Measurements from ENCODE around the gene FAM241A. TPM values are rescaled to one million over a fixed set of nuclear protein-coding genes. Genes with fewer than 3 reads are reported as not detected.
A peak's percentile ranks its signal among the peaks of the same experiment; 100 is the strongest.
"Not testable (repeated sequence)": the region's sequence is repeated elsewhere in the genome, so short reads cannot be mapped to it uniquely, and the experiment has no call there.

FAM241A gene
- 1 to 10 TPM; 4.2 to 5.0 TPM for total RNA-seq

DNA sequence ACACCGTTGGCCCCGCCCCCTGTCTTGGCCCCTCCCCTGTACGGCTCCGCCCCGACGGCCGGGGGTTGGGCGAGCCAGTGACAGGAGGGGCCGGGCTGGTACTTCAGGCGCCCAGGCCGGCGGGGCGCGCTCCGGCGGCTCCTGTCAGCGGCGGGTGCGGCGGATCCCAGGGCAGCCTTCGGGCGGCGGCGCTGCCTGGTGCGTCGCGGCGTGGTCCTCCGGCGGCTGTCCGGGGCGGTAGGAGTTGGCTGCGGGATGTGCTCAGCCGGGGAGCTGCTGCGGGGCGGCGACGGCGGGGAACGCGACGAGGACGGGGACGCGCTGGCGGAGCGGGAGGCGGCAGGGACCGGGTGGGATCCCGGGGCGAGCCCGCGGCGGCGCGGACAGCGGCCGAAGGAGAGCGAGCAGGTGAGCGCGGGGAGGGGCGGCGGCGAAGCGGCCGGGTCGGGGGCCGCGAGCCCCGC lies at the start of gene FAM241A:
Gene FAM241A, plus strand, starts transcription at position 129 of the 464 bp plus-strand sequence. Its CDS starts 127 bp downstream, at position 256.
- Mint-ChIP-seq H3K27ac (peak within 1 kb of the TSS; percentile 74), H3K9me3 (no peaks in the 10 kb centered on the region), H3K4me3 (peak within 1 kb of the TSS; percentile 85 to 92), H3K36me3 (ENCODE audit: insufficient read depth in 2 of 2) (peaks cover 1 to 3% of the 10 kb centered on the region in 2 donors), H3K4me1 (ENCODE audit: low read depth) (peaks cover 53% of the 10 kb centered on the region), H3K27me3 (ENCODE audit: low read depth) (no peaks in the 10 kb centered on the region)
- peak; percentile 94 to 96 for ATAC-seq (replicated peaks in 1 of 2)
- peak; percentile 88 to 92 for DNase-seq

- Mint-ChIP-seq H3K9me3 (no peaks in the 10 kb centered on the region), H3K27me3 (ENCODE audit: low read depth) (peaks cover 11% of the 10 kb centered on the region), H3K4me1 (ENCODE audit: low read depth) (peaks cover 2% of the 10 kb centered on the region), H3K27ac (peak overlapping the region; percentile 9), H3K36me3 (ENCODE audit: insufficient read depth in 2 of 2) (no peaks in the 10 kb centered on the region), H3K4me3 (no peak overlapping the region)
- DNase-seq (no peak), ATAC-seq (replicated peaks in 1 of 2) (no peak)
Measured at GRCh38 chr4:112098841-112099530, 46.3 kb upstream of the FAM241A start.

GRCh38 chr4:112099701-112100297 lies 45.5 kb upstream of the FAM241A start:
- Mint-ChIP-seq H3K4me1 (ENCODE audit: low read depth) (peaks cover 8% of the 10 kb centered on the region), H3K27ac (no peak overlapping the region), H3K4me3 (no peak overlapping the region), H3K36me3 (ENCODE audit: insufficient read depth in 2 of 2) (no peaks in the 10 kb centered on the region), H3K27me3 (ENCODE audit: low read depth) (peaks cover 7% of the 10 kb centered on the region), H3K9me3 (no peaks in the 10 kb centered on the region)
- DNase-seq (no peak), ATAC-seq (replicated peaks in 1 of 2) (peak; percentile 58 to 76)

DNA sequence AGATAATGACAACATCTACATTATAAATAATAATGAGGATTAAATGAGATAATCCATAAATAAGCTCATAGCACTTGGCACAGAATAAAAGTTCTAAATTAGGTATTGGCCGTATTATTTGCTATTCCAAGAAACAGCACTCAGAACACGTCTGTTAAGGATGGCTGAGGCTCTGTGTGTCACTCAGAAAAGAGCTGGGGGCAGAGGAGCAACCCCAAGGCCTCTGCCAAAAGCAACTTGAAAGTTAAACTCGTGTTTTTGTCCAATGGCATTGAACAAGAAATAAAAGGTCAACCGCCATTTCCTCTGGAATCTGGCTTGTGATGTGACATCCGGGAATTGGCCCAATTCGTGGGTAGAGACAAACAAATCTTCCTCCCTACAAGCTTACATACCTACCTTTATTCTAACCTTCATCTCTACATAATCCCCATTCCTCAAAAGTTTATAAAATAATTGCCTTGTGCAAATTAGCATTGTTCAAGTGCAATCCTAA lies 42.3 kb upstream of the FAM241A start:
- ATAC-seq (replicated peaks in 1 of 2) (no peak), DNase-seq (no peak)
- Mint-ChIP-seq H3K27me3 (ENCODE audit: low read depth) (no peaks in the 10 kb centered on the region), H3K4me3 (no peak overlapping the region), H3K4me1 (ENCODE audit: low read depth) (peaks cover 8% of the 10 kb centered on the region), H3K36me3 (ENCODE audit: insufficient read depth in 2 of 2) (no peaks in the 10 kb centered on the region), H3K27ac (no peak overlapping the region), H3K9me3 (no peaks in the 10 kb centered on the region)

DNA sequence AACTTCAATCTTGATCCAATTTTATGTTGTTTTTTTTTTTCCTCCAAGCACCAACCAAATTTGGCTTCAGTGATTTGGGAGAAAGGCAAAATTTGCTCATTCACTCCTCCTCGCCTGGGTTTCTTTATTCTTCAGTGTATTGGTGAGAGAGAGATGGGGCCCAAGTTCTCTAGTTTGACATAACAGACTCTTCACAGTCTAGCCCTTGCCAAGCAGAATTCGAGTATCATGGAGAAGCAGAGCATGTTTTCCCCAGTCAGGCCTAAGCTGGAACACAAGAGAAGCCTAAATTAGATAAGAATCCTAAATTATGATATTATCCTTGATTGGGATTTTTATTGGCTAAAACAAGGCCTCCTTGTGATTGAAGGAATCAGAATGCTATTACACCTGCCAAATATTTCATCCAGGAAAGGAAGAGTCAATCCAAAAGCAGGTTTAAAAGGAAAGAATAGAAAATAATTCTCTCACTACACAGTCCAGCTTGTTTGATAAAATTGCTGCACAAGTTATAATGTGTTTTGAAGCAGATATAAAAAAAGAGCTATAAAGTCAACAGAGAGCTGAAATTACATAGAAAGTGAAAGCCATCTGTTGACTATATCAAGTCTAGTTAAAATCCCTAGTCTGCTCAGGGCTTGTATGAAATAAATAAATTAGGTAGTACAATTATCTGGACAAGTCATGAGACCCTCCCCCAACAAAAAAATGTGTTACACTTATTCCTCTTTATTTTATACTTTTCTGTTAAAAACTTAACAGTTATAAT lies 39.9 kb upstream of the FAM241A start:
- H3K27me3 Mint-ChIP-seq (ENCODE audit: low read depth): no peaks in the 10 kb centered on the region
- H3K4me3 Mint-ChIP-seq: no peak overlapping the region
- H3K27ac Mint-ChIP-seq: no peak overlapping the region
- DNase-seq (no peak), ATAC-seq (replicated peaks in 1 of 2) (no peak)
- H3K4me1 Mint-ChIP-seq (ENCODE audit: low read depth): peaks cover 15% of the 10 kb centered on the region
- no peaks in the 10 kb centered on the region for H3K9me3 Mint-ChIP-seq
- H3K36me3 Mint-ChIP-seq (ENCODE audit: insufficient read depth in 2 of 2): no peaks in the 10 kb centered on the region

DNA sequence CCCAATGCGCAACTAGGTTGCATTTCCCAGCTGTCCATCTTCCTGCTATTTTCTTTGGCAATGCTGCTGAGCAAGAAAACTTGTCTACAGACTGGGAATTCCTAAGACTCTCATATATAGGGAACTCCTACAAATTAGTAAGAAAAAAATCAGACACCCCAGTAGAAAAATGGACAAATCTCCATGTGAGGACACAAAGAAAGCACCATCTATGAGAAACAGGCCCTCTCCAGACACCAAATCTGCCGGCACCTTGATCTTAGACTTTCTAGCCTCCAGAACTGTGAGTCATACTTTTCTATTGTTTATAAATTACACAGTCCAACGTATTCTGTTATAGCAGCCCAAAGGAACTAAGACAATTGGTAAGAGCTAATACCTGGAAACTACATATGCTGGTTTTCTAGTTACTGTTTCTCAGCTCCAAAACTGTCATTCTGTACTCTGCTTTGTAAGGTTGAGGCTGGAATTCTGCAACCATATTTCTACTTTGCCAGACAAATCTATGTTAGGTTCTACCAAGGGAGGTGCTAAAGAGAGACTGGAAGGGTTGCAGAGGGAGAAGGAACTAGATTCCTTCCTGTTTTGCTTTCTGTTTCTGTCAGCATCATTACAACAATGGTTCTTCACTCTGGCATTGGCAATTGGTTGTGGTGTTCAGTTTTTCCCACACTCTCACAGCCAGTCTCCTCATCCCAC lies 35.7 kb upstream of the FAM241A start:
- no peak overlapping the region for H3K27ac Mint-ChIP-seq
- ATAC-seq (replicated peaks in 1 of 2) (no peak), DNase-seq (no peak)
- peaks cover 8% of the 10 kb centered on the region for H3K4me1 Mint-ChIP-seq (ENCODE audit: low read depth)
- H3K36me3 Mint-ChIP-seq (ENCODE audit: insufficient read depth in 2 of 2): no peaks in the 10 kb centered on the region
- no peaks in the 10 kb centered on the region for H3K27me3 Mint-ChIP-seq (ENCODE audit: low read depth)
- H3K9me3 Mint-ChIP-seq: no peaks in the 10 kb centered on the region
- H3K4me3 Mint-ChIP-seq: no peak overlapping the region

GRCh38 chr4:112110059-112110425 lies 35.2 kb upstream of the FAM241A start:
- ATAC-seq (replicated peaks in 1 of 2) (no peak), DNase-seq (no peak)
- Mint-ChIP-seq H3K4me3 (no peak overlapping the region), H3K36me3 (ENCODE audit: insufficient read depth in 2 of 2) (no peaks in the 10 kb centered on the region), H3K27ac (no peak overlapping the region), H3K9me3 (no peaks in the 10 kb centered on the region), H3K27me3 (ENCODE audit: low read depth) (no peaks in the 10 kb centered on the region), H3K4me1 (ENCODE audit: low read depth) (peaks cover 7% of the 10 kb centered on the region)

GRCh38 chr4:112111306-112111705 lies 33.9 kb upstream of the FAM241A start:
- Mint-ChIP-seq H3K9me3 (no peaks in the 10 kb centered on the region), H3K4me3 (no peak overlapping the region), H3K27me3 (ENCODE audit: low read depth) (no peaks in the 10 kb centered on the region), H3K27ac (no peak overlapping the region), H3K4me1 (ENCODE audit: low read depth) (peaks cover 7% of the 10 kb centered on the region), H3K36me3 (ENCODE audit: insufficient read depth in 2 of 2) (no peaks in the 10 kb centered on the region)
- ATAC-seq (replicated peaks in 1 of 2) (no peak), DNase-seq (no peak)

GRCh38 chr4:112112095-112112494 lies 33.2 kb upstream of the FAM241A start:
- not testable (repeated sequence) for H3K9me3 Mint-ChIP-seq; H3K27me3 Mint-ChIP-seq (ENCODE audit: low read depth); H3K36me3 Mint-ChIP-seq (ENCODE audit: insufficient read depth in 2 of 2); H3K4me1 Mint-ChIP-seq (ENCODE audit: low read depth); H3K4me3 Mint-ChIP-seq; H3K27ac Mint-ChIP-seq; ATAC-seq (replicated peaks in 1 of 2); DNase-seq

DNA sequence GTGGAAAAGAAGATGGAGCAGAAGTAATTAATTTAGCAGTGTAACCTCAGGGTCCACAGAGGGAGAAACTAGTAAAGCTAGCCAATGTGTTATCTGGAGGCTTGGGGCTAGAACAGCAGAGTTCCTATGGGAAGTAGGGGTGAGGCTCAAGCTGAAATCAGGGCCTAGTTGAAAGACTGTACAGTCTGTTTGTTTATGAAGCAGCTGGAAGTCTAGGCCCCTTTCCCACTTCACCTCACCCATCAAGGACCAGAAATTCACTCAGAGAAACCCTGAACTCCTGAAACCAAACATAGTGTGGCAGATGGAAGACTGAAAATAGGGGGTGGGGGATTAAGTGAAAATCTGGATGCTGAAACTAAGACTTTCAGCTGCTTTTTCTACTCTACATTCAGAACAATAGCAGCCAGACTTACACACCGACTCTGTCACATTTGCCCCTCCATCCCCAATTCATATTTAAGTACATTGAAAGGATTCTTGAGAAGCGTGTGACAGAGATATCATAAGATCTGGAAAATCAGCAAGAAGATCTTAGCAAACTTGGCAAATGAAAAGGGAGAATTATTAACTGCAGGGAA lies 32.6 kb upstream of the FAM241A start:
- Mint-ChIP-seq H3K4me3 (no peak overlapping the region), H3K9me3 (no peaks in the 10 kb centered on the region), H3K27me3 (ENCODE audit: low read depth) (no peaks in the 10 kb centered on the region), H3K4me1 (ENCODE audit: low read depth) (peaks cover 7% of the 10 kb centered on the region), H3K27ac (no peak overlapping the region), H3K36me3 (ENCODE audit: insufficient read depth in 2 of 2) (no peaks in the 10 kb centered on the region)
- no peak for DNase-seq
- ATAC-seq (replicated peaks in 1 of 2): no peak

DNA sequence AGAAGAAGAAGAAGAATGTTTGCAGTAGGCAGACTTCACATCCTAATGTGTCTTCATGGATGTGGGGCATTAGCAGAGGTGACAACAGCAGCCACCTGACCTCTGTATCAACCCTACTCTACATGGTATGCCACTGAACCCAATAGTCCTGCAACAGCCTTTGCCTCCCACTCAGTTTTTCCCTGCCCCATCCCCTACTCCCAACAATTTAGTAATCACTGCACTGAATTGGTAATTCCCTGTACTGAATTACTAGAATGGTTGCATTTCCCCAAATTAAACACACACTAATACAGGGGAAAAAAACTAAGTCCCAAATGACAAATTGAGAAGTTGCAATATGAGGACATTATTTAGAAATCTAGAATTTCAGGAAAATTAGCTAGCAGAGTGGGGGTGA lies 31.4 kb upstream of the FAM241A start:
- no peaks in the 10 kb centered on the region for H3K9me3 Mint-ChIP-seq

DNA sequence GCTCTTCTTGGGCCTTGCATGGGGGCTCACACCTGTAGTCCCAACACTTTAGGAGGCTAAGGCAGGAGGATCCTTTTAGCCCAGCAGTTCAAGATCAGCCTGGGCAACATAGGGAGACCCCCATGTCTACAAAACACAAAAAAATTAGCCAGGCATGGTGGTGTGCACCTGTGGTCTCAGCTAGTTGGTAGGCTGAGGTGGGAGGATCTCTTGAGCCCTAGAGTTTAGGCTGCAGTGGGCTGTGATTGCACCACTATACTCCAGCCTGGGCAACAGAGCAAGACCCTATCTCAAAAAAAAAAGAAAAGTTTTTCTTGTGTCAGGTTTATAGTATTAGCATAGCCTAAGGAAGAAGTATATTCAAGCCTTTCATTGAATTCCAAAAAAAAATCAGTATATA lies 30.8 kb upstream of the FAM241A start:
- DNase-seq (no peak), ATAC-seq (replicated peaks in 1 of 2) (no peak)
- Mint-ChIP-seq H3K4me1 (ENCODE audit: low read depth) (peaks cover 17% of the 10 kb centered on the region), H3K27me3 (ENCODE audit: low read depth) (no peaks in the 10 kb centered on the region), H3K9me3 (peaks cover 0 to 1% of the 10 kb centered on the region in 2 donors), H3K36me3 (ENCODE audit: insufficient read depth in 2 of 2) (peaks cover 0 to 2% of the 10 kb centered on the region in 2 donors), H3K4me3 (no peak overlapping the region), H3K27ac (no peak overlapping the region)

More for the DNA sequence above, 31.4 kb upstream of the FAM241A start:
- Mint-ChIP-seq H3K27ac (no peak overlapping the region), H3K27me3 (ENCODE audit: low read depth) (no peaks in the 10 kb centered on the region), H3K36me3 (ENCODE audit: insufficient read depth in 2 of 2) (no peaks in the 10 kb centered on the region), H3K4me1 (ENCODE audit: low read depth) (peaks cover 12% of the 10 kb centered on the region), H3K4me3 (no peak overlapping the region)
- ATAC-seq (replicated peaks in 1 of 2) (no peak), DNase-seq (no peak)
